ENCODE data around the gene LEKR1.
A peak's percentile ranks its signal among the peaks of the same experiment; 100 is the strongest.
"Not testable (repeated sequence)": the region's sequence is repeated elsewhere in the genome, so short reads cannot be mapped to it uniquely, and the experiment has no call there.

LEKR1 gene

GRCh38 chr3:156963096-156963495 is 136.9 kb downstream of the LEKR1 start:
- 0 out of 3 replicates have a peak, but pooled peaks have one; percentile 12 for ATAC-seq (ENCODE audit: low read depth)
- no peaks in the 10 kb centered on the region for H3K4me1 ChIP-seq (ENCODE audit: insufficient read depth, poor library complexity, severe bottlenecking)
- peaks cover 3% of the 10 kb centered on the region for H3K9me3 ChIP-seq (ENCODE audit: severe bottlenecking)
- no peaks in the 10 kb centered on the region for H3K27me3 ChIP-seq (ENCODE audit: insufficient read depth, poor library complexity, severe bottlenecking)
- no peak for DNase-seq (ENCODE audit: low spot score)
- no peak overlapping the region for H3K27ac ChIP-seq (ENCODE audit: poor library complexity, severe bottlenecking)
- H3K4me3 ChIP-seq (ENCODE audit: severe bottlenecking) = no peak overlapping the region
- no peaks in the 10 kb centered on the region for H3K36me3 ChIP-seq (ENCODE audit: low read depth)
- no peak for TF ChIP-seq CTCF (IDR thresholded peaks at IDR 0.05; ENCODE audit: poor library complexity, severe bottlenecking)

GRCh38 chr3:156964577-156964976 is 138.4 kb downstream of the LEKR1 start:
- no peak for TF ChIP-seq CTCF (IDR thresholded peaks at IDR 0.05; ENCODE audit: poor library complexity, severe bottlenecking)
- H3K4me3 ChIP-seq (ENCODE audit: severe bottlenecking) = no peak overlapping the region
- H3K27ac ChIP-seq (ENCODE audit: poor library complexity, severe bottlenecking) = no peak overlapping the region
- H3K36me3 ChIP-seq (ENCODE audit: low read depth) = no peaks in the 10 kb centered on the region
- DNase-seq (ENCODE audit: low spot score) (no peak), ATAC-seq (ENCODE audit: low read depth) (no peak)
- H3K27me3 ChIP-seq (ENCODE audit: insufficient read depth, poor library complexity, severe bottlenecking) = no peaks in the 10 kb centered on the region
- peaks cover 3% of the 10 kb centered on the region for H3K9me3 ChIP-seq (ENCODE audit: severe bottlenecking)
- no peaks in the 10 kb centered on the region for H3K4me1 ChIP-seq (ENCODE audit: insufficient read depth, poor library complexity, severe bottlenecking)

GRCh38 chr3:156966349-156966748 is 140.2 kb downstream of the LEKR1 start:
- H3K27me3 ChIP-seq (ENCODE audit: insufficient read depth, poor library complexity, severe bottlenecking); ATAC-seq (ENCODE audit: low read depth); DNase-seq (ENCODE audit: low spot score); H3K4me3 ChIP-seq (ENCODE audit: severe bottlenecking); H3K36me3 ChIP-seq (ENCODE audit: low read depth); H3K4me1 ChIP-seq (ENCODE audit: insufficient read depth, poor library complexity, severe bottlenecking); H3K9me3 ChIP-seq (ENCODE audit: severe bottlenecking); H3K27ac ChIP-seq (ENCODE audit: poor library complexity, severe bottlenecking): not testable (repeated sequence)

DNA sequence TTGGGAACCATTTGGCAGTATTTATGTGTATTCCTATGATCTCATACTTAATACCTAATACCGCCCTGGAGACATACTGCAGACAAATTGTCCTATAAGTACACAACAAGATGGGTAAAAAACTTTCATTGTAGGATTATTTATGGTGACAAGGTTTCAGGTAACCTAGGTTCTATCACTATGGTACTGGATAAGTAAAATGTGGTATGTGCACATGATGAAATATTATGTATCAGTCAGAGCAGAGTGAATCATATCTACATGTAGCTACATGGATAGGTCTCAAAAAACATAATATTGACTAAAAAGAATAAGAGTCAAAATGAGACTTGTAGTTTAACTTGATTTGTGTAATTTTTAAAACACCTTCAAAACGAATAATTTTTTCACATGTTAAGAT is 147.8 kb downstream of the LEKR1 start:
- H3K4me1 ChIP-seq (ENCODE audit: insufficient read depth, poor library complexity, severe bottlenecking) = no peaks in the 10 kb centered on the region
- DNase-seq (ENCODE audit: low spot score) (no peak), ATAC-seq (ENCODE audit: low read depth) (peak; percentile 84)
- no peaks in the 10 kb centered on the region for H3K36me3 ChIP-seq (ENCODE audit: low read depth)
- TF ChIP-seq CTCF (IDR thresholded peaks at IDR 0.05; ENCODE audit: poor library complexity, severe bottlenecking) = no peak
- H3K27me3 ChIP-seq (ENCODE audit: insufficient read depth, poor library complexity, severe bottlenecking) = no peaks in the 10 kb centered on the region
- H3K27ac ChIP-seq (ENCODE audit: poor library complexity, severe bottlenecking) = no peak overlapping the region
- no peaks in the 10 kb centered on the region for H3K9me3 ChIP-seq (ENCODE audit: severe bottlenecking)
- no peak overlapping the region for H3K4me3 ChIP-seq (ENCODE audit: severe bottlenecking)

- H3K36me3 ChIP-seq (ENCODE audit: low read depth) = no peaks in the 10 kb centered on the region
- H3K27me3 ChIP-seq (ENCODE audit: insufficient read depth, poor library complexity, severe bottlenecking) = no peaks in the 10 kb centered on the region
- no peak overlapping the region for H3K4me3 ChIP-seq (ENCODE audit: severe bottlenecking)
- DNase-seq (ENCODE audit: low spot score) (no peak), ATAC-seq (ENCODE audit: low read depth) (no peak)
- no peaks in the 10 kb centered on the region for H3K4me1 ChIP-seq (ENCODE audit: insufficient read depth, poor library complexity, severe bottlenecking)
- no peak overlapping the region for H3K27ac ChIP-seq (ENCODE audit: poor library complexity, severe bottlenecking)
- TF ChIP-seq CTCF (IDR thresholded peaks at IDR 0.05; ENCODE audit: poor library complexity, severe bottlenecking) = no peak
- no peaks in the 10 kb centered on the region for H3K9me3 ChIP-seq (ENCODE audit: severe bottlenecking)
These were observed 148.8 kb downstream of the LEKR1 start for GRCh38 chr3:156974931-156975330.

Data from RWPE2 (cell line).